Left cardiac atrium (tissue), 4 donors: ENCODE data around the gene AGMAT. TPM values are rescaled to one million over a fixed set of nuclear protein-coding genes. Genes with fewer than 3 reads are reported as not detected.

Experiments
- ATAC-seq, 2 donors: fragments of 200-7000 bp; cut with Tn5 transposase; one replicate each; pipeline ENCODE4 v1.9.1; 2020; ENCODE audit warnings: mild to moderate bottlenecking in 2 of 2, moderate library complexity in 2 of 2
- DNase-seq: peaks from one replicate; pipeline ENCODE4 v3.0.0-alpha.2; 2020
- intact Hi-C, 2 donors: fragments of 100-400 bp; cut with DNase I; formaldehyde crosslinking; loops; one replicate each; pipeline versions ENCODE4 v1.14.1 to v1.15.1; 2022 to 2023
- total RNA-seq, 2 donors: library from RNA; stranded (reverse); fragmentation: NEBNext Ultra II Directional; extraction: Animal tissue kit (Norgen Biotek cat#: 25700); gene quantifications; one replicate each; pipeline ENCODE4 v1.2.1, GENCODE V29; 2021
- donor health status: DM: no; HTN: yes; CAD: no.
- donor health status: DM: no; HTN: yes; CAD: no; lungs with severe emphysema.
- donor health status: DM: yes; HTN: yes; CAD: no.
- donor health status: Dilated cardiomyopathy.

AGMAT gene
- total RNA-seq, 2 donors from 2014 or later, result 0.13 TPM; not detected in 1

DNA sequence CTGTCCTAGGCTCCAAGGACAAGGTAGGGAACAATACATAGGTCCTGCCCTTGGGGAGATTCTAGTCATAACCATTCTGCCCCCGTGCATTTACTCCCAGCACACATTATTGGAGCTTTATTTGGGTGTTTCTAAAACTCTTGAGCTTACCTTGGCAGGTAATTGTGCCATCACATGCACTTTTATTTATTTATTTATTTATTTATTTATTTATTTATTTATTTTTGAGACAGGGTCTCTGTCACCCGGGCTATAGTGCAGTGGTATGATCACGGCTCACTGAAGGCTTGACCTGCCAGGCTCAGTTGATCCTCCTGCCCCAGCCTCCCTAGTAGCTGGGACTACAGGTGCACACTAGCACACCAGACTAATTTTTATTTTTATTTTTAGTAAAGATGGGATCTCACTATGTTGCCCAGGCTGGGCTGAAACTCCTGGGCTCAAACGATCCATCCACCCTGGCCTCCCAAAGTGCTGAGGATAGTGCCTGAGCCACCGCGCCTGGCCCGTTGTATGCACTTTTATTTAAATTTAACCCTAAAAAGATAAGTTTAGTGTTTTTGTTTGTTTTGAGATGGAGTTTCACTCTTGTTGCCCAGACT, 9.2 kb downstream of the AGMAT start:
- intact Hi-C loops, result no loop called here
- DNase-seq, result no peak
- no peak for ATAC-seq

DNA sequence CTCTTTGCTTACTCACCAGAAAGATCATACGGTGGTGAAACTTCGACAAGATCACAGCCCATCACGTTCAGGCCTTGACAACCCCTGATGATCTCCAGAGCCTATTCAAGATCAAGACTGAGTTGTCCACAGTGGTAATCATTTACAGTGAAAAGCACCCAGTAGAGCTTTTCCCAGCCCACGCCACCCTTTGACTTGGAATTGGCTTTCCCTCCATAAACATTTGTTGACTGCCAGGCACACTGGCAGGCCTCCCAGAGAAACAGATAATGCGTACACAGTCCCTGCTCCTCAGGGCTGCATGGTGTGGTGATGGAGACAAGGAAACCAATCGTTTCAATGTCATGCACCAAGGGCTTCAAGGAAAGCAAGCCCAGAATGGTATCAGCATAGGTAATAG, 10.1 kb downstream of the AGMAT start:
- intact Hi-C loops, result no loop called here
- peak; percentile 34 for DNase-seq
- ATAC-seq, result peak; percentile 50 to 57

DNA sequence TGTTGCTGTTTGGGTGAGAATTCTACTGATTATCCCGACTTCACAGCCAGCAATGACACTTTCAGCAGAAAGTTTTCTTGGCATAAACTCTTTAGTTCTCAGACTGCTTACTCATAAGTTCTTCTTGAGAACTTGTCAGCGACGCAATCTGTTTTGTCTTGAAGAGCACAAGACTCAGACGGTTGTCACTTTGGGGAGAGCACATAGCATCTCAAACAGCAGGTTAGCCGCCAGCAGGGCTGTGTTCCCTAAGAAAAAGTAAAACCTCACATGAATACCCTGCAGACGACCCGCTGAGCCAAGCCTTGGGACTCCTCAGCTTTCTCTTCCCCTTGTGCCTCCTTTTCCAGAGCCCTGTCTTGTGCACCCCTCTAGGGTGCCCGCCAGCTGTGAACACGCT, 11.4 kb downstream of the AGMAT start:
- DNase-seq, result no peak
- ATAC-seq, result peak in 1 of 2 donors; percentile 61
- intact Hi-C loops, result no loop called here

DNA sequence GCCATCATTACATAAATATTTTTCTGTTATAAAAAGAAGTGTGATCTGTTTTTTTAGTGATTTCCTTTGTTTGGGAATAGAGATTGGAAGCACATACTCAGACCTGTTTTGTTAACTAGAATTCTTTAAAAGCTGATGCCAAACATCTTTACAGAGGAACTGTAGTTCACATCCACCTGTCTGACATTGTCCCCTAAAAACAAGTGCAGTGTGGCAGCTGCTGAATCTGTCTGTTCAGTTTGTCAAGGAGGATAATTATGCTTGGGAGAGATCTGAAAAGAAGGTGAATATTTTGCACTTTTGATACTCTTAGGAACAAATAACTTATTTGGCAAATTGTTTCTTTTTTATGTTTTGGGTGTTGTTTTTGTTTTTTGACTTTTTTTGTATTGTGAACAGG, 13.6 kb downstream of the AGMAT start:
- intact Hi-C loops, result no loop called here
- no peak for ATAC-seq

DNA sequence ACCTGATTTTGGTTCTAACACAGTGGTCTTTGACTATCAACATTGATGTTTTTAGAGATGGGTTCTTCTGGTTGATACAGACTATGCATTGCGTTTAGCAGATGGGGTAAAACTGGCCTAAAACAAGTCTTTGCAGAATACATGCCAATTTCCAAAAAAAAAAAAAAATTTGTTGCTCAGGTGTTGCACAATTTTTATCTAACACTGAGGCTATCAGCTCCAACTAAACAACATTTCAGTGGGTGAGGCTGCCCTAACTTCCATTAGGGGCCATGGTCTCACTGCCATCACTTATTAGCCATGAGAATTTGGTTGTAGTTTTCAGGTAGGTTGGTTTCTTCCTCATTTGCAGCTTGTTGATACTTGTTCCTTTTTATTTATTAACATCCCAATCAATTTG, 14.0 kb downstream of the AGMAT start:
- ATAC-seq (no peak), DNase-seq (no peak)
- intact Hi-C loops, result no loop called here

More for the DNA sequence above, 13.6 kb downstream of the AGMAT start:
- no peak for DNase-seq

DNA sequence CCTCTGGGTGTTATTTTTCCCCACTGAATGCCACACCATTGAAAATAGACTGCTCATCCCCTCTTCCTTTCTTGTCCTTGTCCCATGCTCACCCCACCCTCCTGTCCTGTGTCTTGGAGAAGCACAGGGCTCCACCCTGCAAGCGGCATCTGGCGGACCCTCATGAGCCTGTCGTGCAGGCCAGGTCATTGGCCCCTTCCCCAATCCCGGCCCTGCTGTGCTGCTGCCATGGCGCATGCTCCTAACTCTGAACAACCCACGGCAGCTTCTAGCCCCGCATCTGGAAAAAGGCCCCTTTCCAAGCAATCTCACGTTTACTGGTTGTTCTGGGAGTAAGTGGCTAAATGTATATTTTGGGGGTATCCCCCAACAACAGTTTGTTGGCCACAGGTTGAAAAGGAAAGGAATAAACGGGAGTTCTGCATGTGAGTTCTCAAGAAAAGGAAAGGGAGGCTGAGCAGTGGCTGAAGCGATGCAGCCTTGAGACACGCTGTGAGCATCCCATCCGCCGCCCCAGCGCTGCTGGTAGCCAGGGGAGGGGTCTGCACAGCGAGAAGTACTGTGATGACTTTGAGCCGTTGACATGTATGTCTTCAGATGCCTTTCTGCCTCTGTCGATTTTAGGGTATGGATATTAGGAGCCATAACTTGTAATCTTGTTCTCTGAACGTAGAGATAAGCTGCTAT, 16.3 kb downstream of the AGMAT start:
- ATAC-seq (no peak), DNase-seq (no peak)
- intact Hi-C loops, result no loop called here

DNA sequence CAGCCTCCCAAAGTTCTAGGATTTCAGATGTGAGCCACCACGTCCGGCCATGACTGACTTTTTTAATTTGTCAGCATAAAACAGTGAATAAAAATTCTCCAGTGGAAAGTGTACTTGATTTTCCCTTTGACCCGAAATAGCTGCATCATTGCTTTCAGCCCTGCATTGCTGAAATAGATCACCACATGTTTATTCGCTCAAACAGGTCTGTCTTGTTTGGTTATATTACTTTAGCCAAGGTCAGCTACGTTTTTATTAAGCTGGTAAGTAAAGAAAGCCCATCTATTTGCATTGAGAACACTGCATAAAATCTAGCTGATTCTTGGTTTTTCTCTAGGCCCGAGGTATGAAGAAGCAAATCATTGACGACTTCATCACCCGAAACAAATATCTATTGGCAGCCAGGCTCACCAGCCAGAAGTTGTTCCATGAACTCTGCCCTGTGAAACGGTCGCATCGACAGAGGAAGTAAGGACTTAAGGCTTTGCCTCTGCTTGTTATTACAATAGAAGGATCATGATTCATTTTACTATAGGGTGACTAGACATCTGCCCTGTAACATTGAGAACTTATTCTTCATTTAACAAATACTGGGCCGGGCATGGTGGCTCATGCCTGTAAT, 25.6 kb downstream of the AGMAT start:
- DNase-seq, result no peak
- ATAC-seq, result no peak
- intact Hi-C loops, result no loop called here

DNA sequence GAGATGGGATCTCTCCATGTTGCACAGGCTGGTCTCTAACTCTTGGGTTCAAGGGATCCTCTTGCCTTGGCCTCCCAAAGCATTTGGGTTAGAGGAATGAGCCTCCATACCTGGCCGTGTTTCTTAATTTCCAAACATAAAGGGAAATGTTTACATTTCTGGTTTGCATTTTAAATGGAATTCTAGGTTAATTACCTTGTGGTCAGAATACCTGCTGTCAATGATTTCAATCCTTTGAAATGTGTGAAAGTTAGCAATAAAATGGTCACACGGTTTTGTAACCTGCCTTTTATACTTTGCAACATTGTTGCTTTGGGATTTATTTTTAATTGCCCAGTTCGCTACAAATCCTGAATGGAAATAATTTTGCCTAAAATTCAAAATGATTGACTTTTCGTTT, 26.3 kb downstream of the AGMAT start:
- DNase-seq, result no peak
- intact Hi-C loops, result no loop called here
- ATAC-seq, result no peak

DNA sequence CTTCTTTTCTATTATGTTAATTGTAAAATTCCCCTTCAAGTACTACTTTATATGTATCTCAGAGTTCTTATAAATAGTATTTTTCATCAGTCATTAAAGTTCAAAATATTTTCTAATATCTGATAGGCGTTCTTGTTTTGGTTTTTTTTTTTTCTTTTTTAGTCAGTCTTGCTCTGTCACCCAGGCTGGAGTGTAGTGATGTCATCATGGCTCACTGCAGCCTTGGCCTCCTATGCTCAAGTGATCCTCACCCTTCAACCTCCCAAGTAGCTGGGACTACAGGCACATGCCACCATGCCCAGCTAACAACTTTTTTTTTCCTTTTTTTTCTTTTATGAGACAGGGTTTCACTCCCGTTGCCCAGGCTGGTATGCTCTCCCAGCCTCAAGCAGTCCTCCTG, 27.3 kb downstream of the AGMAT start:
- intact Hi-C loops, result no loop called here
- DNase-seq, result no peak
- no peak for ATAC-seq

DNA sequence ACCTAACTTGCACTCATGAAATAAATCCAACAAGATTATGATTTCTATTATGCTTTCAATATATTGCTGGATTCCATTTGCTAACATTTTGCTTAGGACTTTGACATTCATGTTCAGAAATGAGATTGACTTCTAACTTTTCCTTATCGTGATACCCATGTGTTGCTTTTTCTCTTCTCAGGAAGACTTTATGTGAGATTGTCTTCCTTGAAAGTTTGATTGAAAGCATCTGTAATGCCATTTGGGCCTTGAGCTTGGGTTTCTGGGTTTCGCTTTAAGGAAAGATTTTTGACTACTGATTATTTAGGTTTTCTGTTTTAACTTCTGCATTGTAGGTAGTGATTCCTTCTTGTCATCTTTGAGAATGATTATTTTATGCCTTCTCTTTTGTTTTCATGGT, 27.8 kb downstream of the AGMAT start:
- ATAC-seq, result no peak
- DNase-seq, result no peak
- intact Hi-C loops, result no loop called here

DNA sequence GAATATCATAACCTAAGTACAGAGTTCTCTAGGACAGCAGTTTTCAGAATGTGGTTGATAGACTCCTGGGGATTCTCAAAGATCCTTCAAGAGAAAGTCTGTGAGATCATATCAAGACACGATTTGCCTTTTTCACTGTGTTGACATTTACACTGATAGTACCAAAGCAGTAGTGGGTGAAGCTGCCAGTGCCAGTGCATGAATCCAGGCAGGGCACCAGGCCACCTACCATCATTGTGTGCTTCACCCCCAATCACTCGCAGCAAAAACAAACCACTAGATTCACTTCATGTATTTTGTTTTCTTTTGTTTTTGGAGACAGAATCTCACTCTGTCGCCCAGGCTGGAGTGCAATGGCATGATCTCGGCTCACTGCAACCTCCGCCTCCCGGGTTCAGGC, 34.3 kb downstream of the AGMAT start:
- DNase-seq (no peak), ATAC-seq (peak in 1 of 2 donors; percentile 30)
- intact Hi-C loops, result no loop called here

DNA sequence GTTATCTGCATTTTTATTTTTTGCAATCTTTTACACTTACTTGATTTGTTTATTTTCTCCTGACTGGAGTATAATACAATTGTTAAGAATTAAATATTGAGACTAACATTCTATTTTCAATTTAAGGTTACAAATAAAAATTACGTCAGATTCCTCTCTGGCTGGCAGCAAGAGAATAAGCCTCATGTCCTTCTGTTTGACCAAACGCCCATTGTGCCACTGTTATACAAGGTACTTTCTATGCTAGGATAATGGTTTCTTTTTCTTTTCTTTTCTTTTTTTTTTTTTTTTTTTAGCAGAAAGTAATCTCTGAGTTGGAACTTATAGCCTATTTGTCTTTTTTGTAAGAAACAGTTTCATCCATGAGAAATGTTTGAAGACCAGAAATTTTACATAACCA, 38.2 kb downstream of the AGMAT start:
- DNase-seq, result no peak
- intact Hi-C loops, result no loop called here
- ATAC-seq, result no peak

DNA sequence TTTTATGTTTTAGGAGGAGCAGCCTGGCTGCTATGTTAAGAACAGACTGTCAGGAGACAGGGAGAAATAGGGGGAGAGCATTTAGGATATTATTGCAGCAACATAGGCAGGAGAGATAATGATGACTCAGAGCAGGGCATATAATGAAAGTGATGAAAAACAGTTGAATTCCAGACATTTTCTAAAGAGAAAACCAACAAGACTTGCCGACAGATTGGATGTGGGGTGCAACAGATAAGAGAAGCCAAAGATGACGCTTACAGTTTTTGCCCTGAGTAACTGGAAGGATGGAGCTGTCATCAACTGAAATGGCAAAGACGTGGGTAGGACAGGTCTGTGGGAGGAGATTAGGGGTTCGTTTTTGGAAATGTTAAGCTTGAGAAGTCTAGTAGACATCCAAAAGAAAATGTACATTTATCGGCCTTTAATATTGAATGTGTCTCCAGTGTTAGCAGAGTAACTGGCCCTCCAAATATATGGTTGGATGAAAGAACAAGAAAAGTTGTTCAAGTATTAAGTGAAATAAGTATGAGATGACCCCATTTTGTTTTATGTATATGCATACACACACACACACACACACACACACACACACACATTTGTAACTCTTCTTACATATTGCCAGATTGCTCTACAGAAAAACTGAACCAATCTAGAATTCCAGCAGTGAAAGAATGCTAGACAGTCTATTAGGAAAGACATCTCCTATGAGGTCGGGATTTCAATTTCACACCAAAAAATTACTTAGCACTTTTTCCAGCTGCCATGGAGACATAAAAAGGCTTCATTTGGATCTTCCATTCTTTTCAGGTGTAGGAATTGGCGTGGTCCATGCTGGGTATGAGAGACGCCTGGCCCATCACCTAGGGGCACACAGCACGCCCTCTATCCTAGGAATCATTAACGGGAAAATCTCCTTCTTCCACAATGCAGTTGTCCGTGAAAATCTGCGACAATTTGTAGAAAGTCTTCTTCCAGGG, 41.0 kb downstream of the AGMAT start:
- ATAC-seq (peak; percentile 50 to 95), DNase-seq (no peak)
- intact Hi-C loops, result no loop called here

DNA sequence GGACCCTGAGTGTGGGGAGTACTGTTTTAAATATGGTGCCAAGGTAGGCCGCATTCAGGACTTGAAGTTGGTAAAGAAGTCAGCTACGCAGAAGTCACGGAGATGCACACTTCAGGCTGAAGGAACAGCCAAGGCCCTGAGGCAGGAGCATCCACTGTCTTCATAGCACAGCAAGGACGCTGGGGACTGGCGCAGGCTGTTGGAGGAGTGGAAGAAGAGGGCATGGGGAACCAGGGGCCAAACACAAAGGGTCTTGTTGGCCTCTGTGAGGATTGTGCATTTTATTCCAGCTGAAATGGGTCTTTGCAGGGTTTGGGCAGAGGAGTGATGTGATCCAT, 41.6 kb downstream of the AGMAT start:
- ATAC-seq, result peak in 1 of 2 donors; percentile 16
- no peak for DNase-seq
- intact Hi-C loops, result no loop called here

DNA sequence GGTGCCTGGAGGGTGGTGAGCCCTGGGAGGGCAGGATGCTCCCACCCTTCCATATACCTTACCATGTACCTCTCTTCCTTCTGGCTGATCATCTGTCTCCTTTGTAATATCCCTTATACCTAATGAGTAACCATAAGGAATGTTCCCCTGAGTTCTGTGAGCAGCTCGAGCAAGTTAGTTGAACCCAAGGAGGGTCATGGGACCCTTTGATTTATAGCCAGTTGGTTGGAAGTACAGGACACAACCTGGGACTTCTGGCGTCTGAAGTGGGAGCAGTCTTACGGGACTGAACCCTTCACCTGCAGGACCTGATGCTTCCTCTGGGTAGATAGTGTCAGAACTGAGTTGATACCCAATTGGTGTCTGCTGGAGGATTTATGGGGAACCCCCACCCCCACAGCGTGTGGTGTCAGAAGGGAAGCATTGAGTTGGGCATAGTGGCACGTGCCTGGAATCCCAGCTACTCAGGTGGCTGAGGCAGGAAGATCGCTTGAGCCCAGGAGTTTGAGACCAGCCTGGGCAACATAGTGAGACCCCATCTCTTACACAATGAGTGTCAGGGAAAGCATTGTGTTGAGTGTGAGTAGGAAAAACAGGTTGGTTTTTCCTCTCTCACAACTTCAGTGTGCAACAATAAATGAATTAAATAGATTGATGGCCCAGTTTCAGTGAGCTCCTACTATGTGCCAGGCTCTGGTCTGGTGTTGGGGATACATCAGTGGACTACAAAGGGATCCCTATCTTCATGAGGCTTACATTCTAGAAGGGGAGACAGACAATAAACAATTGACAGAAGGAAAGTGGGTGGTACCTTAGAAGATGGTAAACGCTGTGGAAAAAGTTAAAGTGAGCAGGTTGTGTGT, 42.2 kb downstream of the AGMAT start:
- ATAC-seq (no peak), DNase-seq (no peak)
- intact Hi-C loops, result no loop called here

DNA sequence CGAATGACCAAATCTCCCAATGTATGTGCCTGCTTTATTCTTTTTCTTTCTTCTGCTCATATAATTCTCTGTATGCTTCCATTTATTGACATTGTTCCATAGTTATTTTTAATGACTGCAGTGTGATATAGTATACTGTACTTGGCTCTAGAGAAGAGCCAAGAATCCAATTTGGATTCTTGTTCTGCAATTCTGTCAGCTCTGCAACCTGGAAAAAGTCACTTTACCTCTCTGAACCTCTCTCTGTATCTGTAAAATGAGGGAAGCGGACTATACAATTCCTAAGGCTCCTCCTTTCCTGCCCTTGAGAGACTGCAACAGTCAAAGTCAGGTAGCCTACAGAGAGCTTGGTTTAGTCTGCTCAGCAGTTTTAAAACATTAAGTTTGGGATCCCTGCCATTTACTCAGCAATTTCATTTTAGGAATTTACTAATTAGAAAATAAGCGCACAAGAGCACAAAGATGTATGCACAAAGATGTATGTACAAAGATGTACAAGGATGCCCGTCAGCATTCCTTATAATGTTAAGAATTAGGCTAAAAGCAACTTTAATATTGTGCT, 43.5 kb downstream of the AGMAT start:
- ATAC-seq (no peak), DNase-seq (no peak)
- intact Hi-C loops, result no loop called here

DNA sequence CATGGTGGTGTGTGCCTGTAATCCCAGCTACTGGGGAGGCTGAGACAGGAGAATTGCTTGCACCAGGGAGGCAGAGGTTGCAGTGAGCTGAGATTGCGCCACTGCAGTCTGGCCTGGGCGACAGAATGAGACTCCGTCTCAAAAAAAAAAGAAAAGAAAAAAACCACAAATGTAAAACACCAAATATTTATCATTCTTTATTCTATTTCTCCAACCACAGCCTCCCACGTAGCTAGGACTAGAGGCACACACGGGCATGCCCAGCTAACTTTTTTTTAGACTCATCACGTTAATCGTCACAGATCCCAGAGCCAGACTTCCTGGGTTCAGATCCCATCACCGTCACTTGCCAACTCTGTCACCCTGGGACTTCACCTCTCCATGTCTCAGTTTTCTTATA, 44.7 kb downstream of the AGMAT start:
- ATAC-seq (no peak), DNase-seq (no peak)
- intact Hi-C loops, result no loop called here

DNA sequence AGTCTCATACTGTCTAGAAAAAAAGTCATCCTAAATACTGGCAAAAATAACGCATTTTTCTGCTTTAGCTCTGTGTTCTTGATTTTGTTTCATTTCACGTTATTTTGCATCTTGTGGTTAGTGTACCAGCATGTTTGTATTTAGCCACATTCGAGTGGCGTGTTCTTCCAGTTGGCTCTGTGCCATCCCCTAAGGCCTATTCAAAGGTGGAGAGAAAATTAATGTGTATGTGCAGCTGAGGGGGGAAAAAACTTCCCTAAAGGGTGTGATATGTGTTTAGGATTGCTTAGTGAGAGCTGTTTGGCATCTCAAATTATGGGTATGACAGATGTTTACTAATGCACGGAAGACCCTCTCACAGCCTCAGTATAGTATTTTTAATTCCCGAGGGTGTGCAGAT, 46.1 kb downstream of the AGMAT start:
- ATAC-seq (no peak), DNase-seq (no peak)
- intact Hi-C loops, result no loop called here

DNA sequence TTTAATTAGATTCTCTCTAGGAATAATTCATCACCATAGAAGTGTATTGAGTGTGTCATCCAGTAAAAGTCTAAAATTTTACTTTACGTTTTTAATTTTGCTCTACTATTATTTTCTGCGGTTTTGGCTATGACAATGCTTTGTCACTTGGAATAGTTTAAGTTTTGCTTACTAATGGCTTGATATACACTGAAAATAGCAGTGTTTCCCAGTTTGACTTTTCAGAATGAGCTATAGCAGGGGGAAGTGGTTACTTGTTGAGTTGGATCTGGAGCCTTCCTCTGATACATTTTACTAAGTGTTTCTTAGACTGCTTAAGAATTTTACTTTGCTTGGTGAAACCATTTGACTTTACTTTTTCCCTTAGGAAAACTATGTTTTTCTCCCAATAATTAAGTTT, 53.2 kb downstream of the AGMAT start:
- DNase-seq, result no peak
- no peak for ATAC-seq
- intact Hi-C loops, result no loop called here
